ENCODE results near the gene LCN2. TPM values are rescaled to one million over a fixed set of nuclear protein-coding genes. Genes with fewer than 3 reads are reported as not detected.

LCN2 gene
- total RNA-seq, 1 experiment from 2014 or later = 1.0 TPM

- TF ChIP-seq POLR2AphosphoS5 (IDR thresholded peaks at IDR 0.05; ENCODE audit: low read depth, low read length) (no peak), CTCF (IDR thresholded peaks at IDR 0.05) (no peak), SIN3A (IDR thresholded peaks at IDR 0.05; ENCODE audit: borderline replicate concordance, insufficient read depth, low read depth, low read length) (no peak), REST (IDR thresholded peaks at IDR 0.05; ENCODE audit: insufficient read depth in 1 of 2, low read depth in 2 of 2, low read length in 1 of 2) (no peak), TCF7L2 (IDR thresholded peaks at IDR 0.05; ENCODE audit: low read depth, low read length) (no peak)
- H3K9me3 ChIP-seq (ENCODE audit: control insufficient read depth, insufficient read depth, low read depth, low read length) = no peaks in the 10 kb centered on the region
- no peak overlapping the region for H3K4me3 ChIP-seq (ENCODE audit: low read depth in 2 of 2, low read length in 2 of 2)
- CTCF ChIA-PET = no interaction called here
- H3K36me3 ChIP-seq (ENCODE audit: control insufficient read depth, insufficient read depth, low read length) = no peaks in the 10 kb centered on the region
- H3K27ac ChIP-seq (ENCODE audit: low read length) = no peak overlapping the region
- H3K4me1 ChIP-seq (ENCODE audit: control insufficient read depth, insufficient read depth, low read length) = no peaks in the 10 kb centered on the region; the same call in 1 of the 2 replicates
- no peak for ATAC-seq
- intact Hi-C loops (cut with micrococcal nuclease; ENCODE audit: unreplicated experiment) = no loop called here
- POLR2A ChIA-PET = no interaction called here
- DNase-seq (ENCODE audit: low read depth, low spot score) = no peak
- no peaks in the 10 kb centered on the region for H3K27me3 ChIP-seq (ENCODE audit: control insufficient read depth, insufficient read depth, low read length)
- no TSS peak for BruUV-seq (replicated peaks)
- in situ Hi-C loops (cut with HindIII; ENCODE audit: low pct_unique_long_range_greater_than_20kb, low sequenced_read_pairs) = no loop called here
These were observed 29.1 kb upstream of the LCN2 start for GRCh38 chr9:128120061-128120740.

- TF ChIP-seq SIN3A (IDR thresholded peaks at IDR 0.05; ENCODE audit: borderline replicate concordance, insufficient read depth, low read depth, low read length) = no peak
- no peak for TF ChIP-seq REST (IDR thresholded peaks at IDR 0.05; ENCODE audit: insufficient read depth in 1 of 2, low read depth in 2 of 2, low read length in 1 of 2)
- TF ChIP-seq CTCF (IDR thresholded peaks at IDR 0.05) = no peak
- no peak for TF ChIP-seq POLR2AphosphoS5 (IDR thresholded peaks at IDR 0.05; ENCODE audit: low read depth, low read length)
- TF ChIP-seq TCF7L2 (IDR thresholded peaks at IDR 0.05; ENCODE audit: low read depth, low read length) = no peak
- no peak overlapping the region for H3K27ac ChIP-seq (ENCODE audit: low read length)
- no peak overlapping the region for H3K4me3 ChIP-seq (ENCODE audit: low read depth in 2 of 2, low read length in 2 of 2)
- H3K27me3 ChIP-seq (ENCODE audit: control insufficient read depth, insufficient read depth, low read length) = no peaks in the 10 kb centered on the region
- no peaks in the 10 kb centered on the region for H3K9me3 ChIP-seq (ENCODE audit: control insufficient read depth, insufficient read depth, low read depth, low read length)
- no peaks in the 10 kb centered on the region for H3K36me3 ChIP-seq (ENCODE audit: control insufficient read depth, insufficient read depth, low read length)
- DNase-seq (ENCODE audit: low read depth, low spot score) (no peak), ATAC-seq (no peak)
- intact Hi-C loops (cut with micrococcal nuclease; ENCODE audit: unreplicated experiment) (no loop called here), in situ Hi-C loops (cut with HindIII; ENCODE audit: low pct_unique_long_range_greater_than_20kb, low sequenced_read_pairs) (no loop called here)
- peaks cover 3% of the 10 kb centered on the region; the same call in 1 of the 2 replicates for H3K4me1 ChIP-seq (ENCODE audit: control insufficient read depth, insufficient read depth, low read length)
- CTCF ChIA-PET = no interaction called here
- POLR2A ChIA-PET = no interaction called here
- BruUV-seq (replicated peaks) = no TSS peak
These were observed 28.4 kb upstream of the LCN2 start for GRCh38 chr9:128120741-128121465.

Measured in Panc1 (cell line).